Erythroblast (primary cell): ENCODE measurements around the gene OR10X1.

Experiments
- GATA1 ChIP-seq: IDR thresholded peaks from 2 replicates; pipeline ENCODE4 v1.6.1; 2011; ENCODE audit warnings: low read depth, mild to moderate bottlenecking, control low read depth, low read length, moderate library complexity
- POLR2A ChIP-seq: IDR thresholded peaks from 2 replicates; pipeline ENCODE4 v1.6.1; 2011; ENCODE audit warnings: mild to moderate bottlenecking, low read length

- no peak for TF ChIP-seq POLR2A
- no peak for TF ChIP-seq GATA1
Observed at GRCh38 chr1:158577561-158577960, 2.1 kb downstream of the OR10X1 start.
